Lower leg skin (tissue), 4 donors: ENCODE measurements around the gene VTCN1. TPM values are rescaled to one million over a fixed set of nuclear protein-coding genes. Genes with fewer than 3 reads are reported as not detected.

Experiments
- DNase-seq, 2 donors: peaks; one replicate each; pipeline ENCODE4 v3.0.0-alpha.2; 2019; ENCODE audit warnings: low spot score in 2 of 2
- H3K4me3 ChIP-seq: fragments of 200-600 bp; sonication (generic); 2 replicates; pipeline ENCODE4 v1.5.1; 2017; ENCODE audit warnings: mild to moderate bottlenecking, low read depth; ENCODE audit not compliant: poor library complexity, severe bottlenecking
- CTCF ChIP-seq, 3 donors: fragments of 450-650 bp; IDR thresholded peaks; one replicate each; pipeline ENCODE4 v1.5.1; 2016; ENCODE audit warnings: antibody characterized with exemption in 3 of 3, mild to moderate bottlenecking in 3 of 3, moderate library complexity in 2 of 3
- POLR2A ChIP-seq, 2 donors: fragments of 450-650 bp; IDR thresholded peaks; one replicate each; pipeline ENCODE4 v1.6.1; 2016 to 2017; ENCODE audit warnings: antibody characterized with exemption in 2 of 2, mild to moderate bottlenecking in 1 of 2, moderate library complexity in 1 of 2
- WGBS, 2 donors: methylation state at CpG; one replicate each; pipeline ENCODE4 v1.1.5; 2018; 5-methylcytosine and 5-hydroxymethylcytosine counted together
- intact Hi-C: fragments of 100-400 bp; cut with DNase I; formaldehyde crosslinking; loops from one replicate; pipeline ENCODE4 v1.15.0; 2023; ENCODE audit warnings: low total_unique reads
- total RNA-seq, 4 donors: library from RNA; depleted of rRNA; stranded (reverse); fragments of >200 nt; gene quantifications; one replicate each; pipeline ENCODE4 v1.1.0, GENCODE V29; 2016

Gene VTCN1
- total RNA-seq, 4 donors from 2014 or later, result 0.38 to 5.7 (median 2.7) TPM

- no peak overlapping the region for H3K4me3 ChIP-seq
- DNase-seq, result no peak
- TF ChIP-seq CTCF (IDR thresholded peaks at IDR 0.05) (no peak), POLR2A (IDR thresholded peaks at IDR 0.05) (no peak)
- 34 to 51% methylated on average over 2 of the region's 2 CpGs for WGBS, 2 donors
- intact Hi-C loops, result no loop called here
These were observed 5.4 kb downstream of the VTCN1 start for GRCh38 chr1:117205368-117205767.

GRCh38 chr1:117201808-117202207 lies 8.9 kb downstream of the VTCN1 start:
- WGBS, 2 donors, result 44 to 48% methylated on average over 1 of the region's 1 CpG
- no peak for DNase-seq
- TF ChIP-seq CTCF (IDR thresholded peaks at IDR 0.05) (no peak), POLR2A (IDR thresholded peaks at IDR 0.05) (no peak)
- intact Hi-C loops, result no loop called here
- H3K4me3 ChIP-seq, result no peak overlapping the region

GRCh38 chr1:117198097-117198496 lies 12.6 kb downstream of the VTCN1 start:
- intact Hi-C loops, result no loop called here
- no peak overlapping the region for H3K4me3 ChIP-seq
- 67 to 80% methylated on average over 2 of the region's 2 CpGs for WGBS, 2 donors
- TF ChIP-seq CTCF (IDR thresholded peaks at IDR 0.05) (no peak), POLR2A (IDR thresholded peaks at IDR 0.05) (no peak)
- no peak for DNase-seq

GRCh38 chr1:117189726-117190125 lies 21.0 kb downstream of the VTCN1 start:
- intact Hi-C loops, result no loop called here
- TF ChIP-seq CTCF (IDR thresholded peaks at IDR 0.05), result no peak
- TF ChIP-seq POLR2A (IDR thresholded peaks at IDR 0.05), result no peak
- no peak overlapping the region for H3K4me3 ChIP-seq
- no peak for DNase-seq
- 80 to 88% methylated on average over 2 of the region's 2 CpGs for WGBS, 2 donors

- DNase-seq, result no peak
- TF ChIP-seq CTCF (IDR thresholded peaks at IDR 0.05) (no peak), POLR2A (IDR thresholded peaks at IDR 0.05) (no peak)
- 56 to 59% methylated on average over 8 of the region's 8 CpGs for WGBS, 2 donors
- intact Hi-C loops, result no loop called here
- no peak overlapping the region for H3K4me3 ChIP-seq
These were observed 21.8 kb downstream of the VTCN1 start for GRCh38 chr1:117188816-117189437.
